CD4-positive, alpha-beta T cell treated with Interleukin-4 for 4 hours (primary cell): ENCODE measurements around the gene IQCF2.
"Not testable (repeated sequence)": the region's sequence is repeated elsewhere in the genome, so short reads cannot be mapped to it uniquely, and the experiment has no call there.

Experiments used
- DNase-seq: peaks from one replicate; pipeline ENCODE4 v3.0.0-alpha.2; 2020

The IQCF2 gene

DNA sequence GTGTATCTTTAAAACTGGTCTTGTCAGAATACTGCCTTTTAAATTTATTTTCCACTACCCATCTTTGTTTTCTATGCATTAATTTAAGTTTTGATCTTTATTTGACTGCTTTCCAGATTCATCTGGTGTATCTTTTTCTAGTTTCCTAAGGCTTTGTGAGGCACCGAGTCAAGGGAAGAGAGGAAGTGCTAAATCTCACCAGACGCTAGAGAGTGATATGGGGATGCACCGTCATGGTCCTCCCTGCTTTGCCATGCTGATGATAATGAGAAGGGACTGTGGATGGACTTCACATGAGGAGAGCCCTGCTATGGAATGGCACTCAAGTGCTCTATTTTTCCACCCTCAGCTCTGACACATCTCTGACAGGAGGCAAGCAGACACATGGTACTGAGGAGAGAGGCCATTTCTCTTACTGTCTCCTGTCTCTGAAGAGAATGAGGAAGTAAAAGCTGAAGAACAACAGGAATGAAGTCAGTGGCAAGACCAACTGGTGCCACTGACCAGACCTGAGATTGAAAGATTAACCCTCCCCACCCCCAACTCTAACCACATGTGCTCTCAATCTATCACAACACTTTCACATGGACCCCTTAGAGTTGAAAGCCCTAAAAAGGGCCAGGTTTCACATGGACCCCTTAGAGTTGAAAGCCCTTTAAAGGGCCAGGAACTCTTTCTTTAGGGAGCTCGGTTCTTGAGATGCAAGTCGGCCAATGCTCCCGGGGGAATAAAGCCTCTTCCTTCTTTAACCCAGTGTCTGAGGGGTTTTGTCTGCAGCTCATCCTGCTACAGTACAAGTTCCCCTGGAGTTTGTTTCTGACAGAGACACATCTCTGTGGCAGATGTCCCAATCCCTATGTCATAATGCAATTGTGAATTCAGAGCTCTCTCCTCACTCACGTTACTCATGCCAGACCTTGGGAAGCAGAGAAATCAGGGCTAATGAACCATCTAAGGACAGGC is at the start of gene IQCF2:
IQCF2 (plus strand) TSS at position 913 of the 963 bp plus-strand sequence. CDS start 52 bp downstream, outside the sequence.
- no peak for DNase-seq

DNA sequence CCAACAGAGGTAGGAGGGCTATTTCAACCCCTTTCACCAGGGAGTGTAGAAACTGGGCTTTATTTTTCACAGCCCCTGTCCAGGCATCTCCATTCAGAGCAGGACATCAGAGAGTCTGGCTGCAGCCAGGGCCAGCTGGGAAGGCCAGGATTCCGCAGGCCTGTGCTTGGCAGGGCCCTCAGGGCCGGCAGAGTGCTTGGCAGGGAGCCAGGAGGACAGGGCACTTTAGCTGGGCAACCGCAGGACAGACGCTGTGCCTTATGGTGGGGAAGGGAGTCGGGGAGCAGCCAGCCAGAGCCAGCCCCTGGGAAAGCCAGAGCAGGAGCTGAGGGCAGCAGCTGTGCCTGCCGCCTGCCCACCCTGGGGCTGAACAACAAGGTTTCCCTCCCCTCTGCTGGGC is 47.9 kb upstream of the IQCF2 start:
- no peak for DNase-seq

DNA sequence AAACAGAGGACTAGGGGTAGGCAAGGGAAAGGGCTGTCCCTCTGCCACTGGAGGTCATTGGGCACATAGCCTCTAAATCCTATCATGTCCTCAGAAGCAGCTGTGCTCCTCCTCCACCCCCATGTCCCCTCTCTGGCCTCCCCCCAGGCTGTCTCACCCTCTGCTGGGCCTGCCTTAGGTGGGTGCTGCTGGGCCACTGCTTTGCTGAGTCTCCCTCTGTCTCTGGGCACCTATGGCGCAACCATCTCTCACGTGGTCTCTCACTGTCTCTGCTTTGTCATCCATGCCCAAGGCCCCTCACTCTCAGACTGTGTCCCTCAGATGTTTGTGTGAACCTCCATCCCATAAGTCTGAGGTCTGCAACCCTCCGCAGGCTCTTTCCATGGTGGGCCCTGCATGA is 47.4 kb upstream of the IQCF2 start:
- no peak for DNase-seq

DNA sequence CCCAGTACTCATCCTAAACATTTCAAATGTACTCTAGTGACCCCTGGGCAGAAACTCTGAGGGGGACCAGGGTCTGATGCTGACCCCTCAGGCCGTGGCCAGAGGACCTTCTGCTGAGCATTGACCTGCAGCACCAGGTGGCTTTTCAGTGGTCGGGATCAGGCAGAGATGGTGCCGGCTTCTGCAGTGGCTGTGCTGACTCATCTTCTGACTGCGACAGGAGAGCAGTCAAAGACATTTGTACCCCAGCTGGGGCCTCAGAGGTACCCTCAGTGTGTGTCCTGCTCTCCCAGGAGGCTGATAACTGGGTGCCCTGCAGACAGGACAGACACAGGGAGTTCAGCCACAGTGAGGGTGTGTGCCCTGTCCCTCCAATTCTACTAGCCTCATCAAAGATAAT is 45.8 kb upstream of the IQCF2 start:
- DNase-seq: no peak

DNA sequence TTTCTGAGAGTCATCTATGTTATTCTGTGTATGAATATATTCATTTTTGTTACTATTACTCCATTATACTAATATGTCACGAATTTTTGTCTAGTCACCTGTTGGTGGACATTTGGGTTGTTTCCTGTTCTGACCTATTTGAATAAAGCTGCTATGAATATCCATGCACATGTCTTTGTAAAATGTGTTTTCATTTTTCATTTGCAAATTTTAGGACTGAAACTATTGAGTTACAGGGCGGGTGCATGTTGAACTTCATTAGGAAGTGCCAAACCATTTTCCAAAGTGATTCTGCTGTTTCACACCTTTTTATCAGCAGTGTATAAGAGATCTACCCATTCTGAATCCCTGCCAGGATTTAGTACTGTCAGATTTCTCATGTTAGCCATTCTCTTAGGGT is 44.7 kb upstream of the IQCF2 start:
- DNase-seq: no peak

DNA sequence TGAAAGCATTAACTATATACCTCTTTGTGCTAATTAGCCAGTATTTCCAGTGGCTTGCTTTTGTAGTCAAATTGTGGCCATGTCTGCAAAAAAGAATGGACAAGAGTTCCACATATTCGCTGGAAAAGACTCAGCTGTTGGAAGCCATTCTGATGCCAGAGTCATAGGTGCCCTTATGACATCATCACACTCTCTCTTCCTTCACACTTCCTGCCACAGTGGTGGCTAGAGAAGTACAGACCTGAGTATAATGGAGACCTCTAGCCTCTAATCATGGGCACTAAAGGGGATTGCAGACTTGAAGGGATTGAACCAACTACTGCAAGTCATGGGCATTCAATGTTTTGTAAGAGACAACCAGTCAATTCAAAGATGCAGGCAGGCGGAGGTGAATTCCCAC is 44.0 kb upstream of the IQCF2 start:
- no peak for DNase-seq

DNA sequence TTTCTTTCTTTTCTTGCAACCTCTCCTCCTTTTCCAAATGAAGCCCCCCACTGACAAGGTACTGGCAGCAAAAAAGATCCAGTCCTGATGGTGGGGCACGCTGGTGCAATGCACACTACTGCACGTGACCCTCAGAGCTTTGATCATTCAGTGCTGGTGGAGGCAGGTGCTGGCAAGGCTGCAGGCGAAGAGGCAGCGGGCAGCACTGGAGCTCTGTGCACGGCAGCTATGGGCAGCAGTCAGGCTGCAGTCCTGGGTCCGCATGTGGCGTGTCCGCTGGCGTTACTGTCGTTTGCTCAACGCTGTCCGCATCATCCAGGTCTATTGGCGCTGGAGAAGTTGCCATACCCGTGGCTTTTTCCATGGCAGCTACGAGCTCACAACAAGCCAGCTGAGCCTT is 42.3 kb upstream of the IQCF2 start:
- DNase-seq: no peak

DNA sequence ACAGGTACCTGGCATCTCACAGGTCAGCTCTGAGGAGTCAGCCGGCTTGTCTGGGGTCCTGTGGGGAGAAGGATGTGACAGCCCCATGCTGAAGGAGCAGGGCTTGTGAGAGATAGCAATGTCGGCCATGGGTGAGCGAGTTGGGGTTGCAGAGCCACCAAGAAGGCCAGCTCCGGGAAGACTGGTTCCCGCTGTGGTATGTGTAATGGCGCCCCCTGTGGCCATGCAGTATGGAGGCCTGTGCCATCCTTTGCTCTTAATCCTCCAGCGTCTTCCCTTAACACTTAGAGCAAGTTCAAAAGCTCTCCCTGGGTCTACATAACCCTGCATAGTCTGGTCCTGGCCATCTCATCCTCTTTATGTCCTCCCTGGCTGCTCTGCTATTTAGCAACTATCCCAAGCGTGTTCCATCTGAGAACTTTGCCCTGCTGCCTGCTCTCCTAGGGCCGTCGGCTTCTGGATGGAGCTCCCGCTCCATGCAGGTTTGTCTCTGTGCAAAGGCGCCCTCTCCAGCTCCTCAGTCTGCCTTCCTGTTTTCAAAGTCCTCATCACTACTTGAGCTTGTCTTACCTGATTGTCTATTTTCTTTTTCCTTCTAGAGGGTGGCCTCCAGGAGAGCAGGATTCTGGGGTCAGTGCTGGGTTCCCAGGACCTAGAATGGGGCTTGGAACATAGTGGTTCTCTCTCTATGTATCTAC is 41.6 kb upstream of the IQCF2 start:
- no peak for DNase-seq

DNA sequence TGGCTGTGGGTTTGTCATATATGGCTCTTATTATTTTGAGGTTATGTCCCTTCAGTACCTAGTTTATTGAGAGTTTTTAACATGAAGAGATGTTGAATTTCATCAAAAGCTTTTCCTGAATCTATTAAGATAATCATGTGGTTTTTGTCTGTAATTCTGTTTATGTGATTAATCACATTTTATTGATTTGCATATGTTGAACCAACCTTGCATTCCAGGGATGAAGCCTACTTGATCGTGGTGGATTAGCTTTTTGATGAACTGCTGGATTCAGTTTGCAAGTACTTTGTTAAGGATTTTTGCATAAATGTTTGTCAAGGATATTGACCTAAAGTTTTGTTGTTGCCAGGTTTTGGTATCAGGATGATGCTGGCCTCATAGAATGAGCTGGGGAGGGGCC is 33.1 kb upstream of the IQCF2 start:
- no peak for DNase-seq

DNA sequence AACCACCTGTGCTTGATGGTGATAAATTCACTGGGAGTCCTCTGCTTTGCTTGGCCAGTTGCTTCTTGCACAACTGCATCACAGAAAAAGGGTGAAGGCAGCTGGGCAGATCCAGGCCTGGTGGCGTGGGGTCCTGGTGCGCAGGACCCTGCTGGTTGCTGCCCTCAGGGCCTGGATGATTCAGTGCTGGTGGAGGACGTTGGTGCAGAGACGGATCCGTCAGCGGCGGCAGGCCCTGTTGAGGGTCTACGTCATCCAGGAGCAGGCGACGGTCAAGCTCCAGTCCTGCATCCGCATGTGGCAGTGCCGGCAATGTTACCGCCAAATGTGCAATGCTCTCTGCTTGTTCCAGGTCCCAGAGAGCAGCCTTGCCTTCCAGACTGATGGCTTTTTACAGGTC is 31.1 kb upstream of the IQCF2 start:
- DNase-seq: no peak

DNA sequence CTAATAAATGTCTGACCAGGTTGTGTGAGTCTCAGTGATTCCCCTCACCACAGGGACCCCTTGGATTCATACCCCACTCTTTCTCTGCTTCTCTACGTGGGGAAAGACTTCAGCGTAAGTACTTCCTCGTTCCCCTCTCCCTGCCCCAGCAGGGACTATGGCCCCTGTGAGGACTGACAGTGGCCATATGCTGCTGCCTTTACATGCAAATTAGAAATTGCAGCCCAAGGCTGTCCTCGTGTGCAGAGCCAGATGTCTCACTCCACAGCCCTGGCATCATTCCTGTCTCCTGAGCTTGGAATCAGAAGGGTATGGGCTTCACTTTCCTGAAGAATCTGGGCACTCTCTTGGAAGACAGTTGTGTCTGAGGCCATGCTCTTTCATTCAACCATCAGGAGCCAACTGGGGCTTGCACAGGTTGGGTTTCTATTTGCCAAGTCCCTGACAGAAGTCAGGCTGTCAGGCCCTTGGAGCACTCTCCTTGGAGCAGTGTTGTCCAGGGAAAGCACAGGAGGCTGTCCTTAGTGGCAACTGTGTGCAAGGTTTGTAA is 30.5 kb upstream of the IQCF2 start:
- DNase-seq: no peak

DNA sequence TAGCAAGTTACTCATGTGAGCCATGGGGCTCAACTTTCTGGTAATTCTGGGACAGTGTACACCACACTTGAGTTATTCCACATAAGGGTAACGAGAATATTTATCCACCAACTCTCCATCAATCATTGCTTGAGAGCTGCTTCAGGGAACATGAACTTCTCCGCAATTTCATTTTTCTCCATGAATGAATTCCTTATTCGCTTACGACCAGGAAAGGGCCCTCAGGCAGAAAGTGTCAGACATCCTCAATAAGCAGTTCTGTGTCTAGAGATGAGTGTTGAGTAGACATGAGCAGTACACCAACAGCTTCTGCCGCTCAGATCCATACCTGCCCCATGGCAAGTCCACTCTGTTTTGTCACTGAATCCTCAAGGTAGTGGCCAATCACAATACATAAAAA is 24.8 kb upstream of the IQCF2 start:
- DNase-seq: no peak

DNA sequence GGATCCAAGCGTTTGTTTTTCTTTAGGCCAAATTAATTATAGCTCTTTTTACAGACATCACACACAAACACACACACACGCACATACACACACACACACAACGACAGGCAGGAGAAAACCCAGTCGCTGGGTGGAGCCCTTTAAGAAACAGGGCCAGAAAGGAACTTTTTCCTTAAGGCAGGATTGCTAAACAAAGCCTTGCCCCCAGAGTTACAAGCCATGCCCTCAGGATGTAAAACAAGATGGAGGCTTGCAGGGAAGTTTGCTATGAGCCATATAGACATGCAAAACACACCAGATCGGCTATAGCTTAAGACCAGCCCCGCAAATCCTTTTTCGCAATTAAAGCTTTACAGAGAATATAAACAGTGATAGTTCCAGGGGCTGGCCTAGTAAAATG is 16.3 kb upstream of the IQCF2 start:
- no peak for DNase-seq

DNA sequence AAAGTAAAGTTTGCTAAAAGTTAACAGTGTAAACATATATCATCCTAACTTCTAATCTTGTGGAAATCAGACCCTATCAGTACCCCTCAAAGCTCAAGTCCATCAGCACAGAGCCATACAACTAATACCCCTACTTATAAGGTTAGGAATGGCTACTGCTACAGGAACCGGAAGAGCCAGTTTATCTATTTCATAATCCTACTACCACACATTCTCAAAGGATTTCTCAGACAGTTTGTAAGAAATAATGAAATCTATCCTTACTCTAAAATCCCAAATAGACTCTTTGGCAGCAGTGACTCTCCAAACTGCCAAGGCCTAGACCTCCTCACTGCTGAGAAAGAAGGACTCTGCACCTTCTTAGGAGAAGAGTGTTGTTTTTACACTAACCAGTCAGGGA is 6.0 kb upstream of the IQCF2 start:
- DNase-seq: not testable (repeated sequence)

DNA sequence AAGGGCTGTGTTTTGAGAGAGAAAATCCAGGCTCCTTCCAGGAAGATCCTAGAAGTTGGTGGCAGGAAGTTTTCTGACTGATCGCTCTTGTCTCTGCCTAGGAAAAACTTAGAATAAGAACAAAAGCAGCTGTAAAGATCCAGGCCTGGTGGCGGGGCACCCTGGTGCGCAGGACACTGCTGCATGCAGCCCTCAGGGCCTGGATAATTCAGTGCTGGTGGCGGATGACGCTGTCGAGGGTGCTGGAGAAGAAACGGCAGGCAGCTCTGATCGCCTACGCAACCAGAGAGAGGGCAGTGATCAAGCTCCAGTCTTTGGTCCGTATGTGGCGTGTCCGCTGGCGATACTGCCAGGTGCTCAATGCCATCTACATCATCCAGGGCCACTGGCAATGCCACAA is 1.5 kb downstream of the IQCF2 start:
- DNase-seq: no peak

DNA sequence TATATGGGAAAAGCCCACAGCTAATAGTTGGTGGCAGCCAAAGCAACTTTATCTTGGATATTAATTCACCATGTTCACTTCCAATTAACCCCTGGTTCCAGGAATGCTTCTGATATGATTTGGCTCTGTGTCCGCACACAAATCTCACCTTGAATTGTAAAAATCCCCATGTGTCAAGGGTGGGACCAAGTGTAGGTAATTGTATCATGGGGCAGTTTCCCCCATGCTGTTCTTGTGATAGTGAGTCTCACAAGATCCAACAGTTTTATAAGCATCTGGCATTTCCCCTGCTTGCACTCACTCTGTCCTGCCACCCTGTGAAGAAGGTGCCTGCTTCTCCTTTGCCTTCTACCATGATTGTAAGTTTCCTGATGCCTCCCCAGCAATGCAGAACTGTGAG is 7.5 kb downstream of the IQCF2 start:
- not testable (repeated sequence) for DNase-seq

DNA sequence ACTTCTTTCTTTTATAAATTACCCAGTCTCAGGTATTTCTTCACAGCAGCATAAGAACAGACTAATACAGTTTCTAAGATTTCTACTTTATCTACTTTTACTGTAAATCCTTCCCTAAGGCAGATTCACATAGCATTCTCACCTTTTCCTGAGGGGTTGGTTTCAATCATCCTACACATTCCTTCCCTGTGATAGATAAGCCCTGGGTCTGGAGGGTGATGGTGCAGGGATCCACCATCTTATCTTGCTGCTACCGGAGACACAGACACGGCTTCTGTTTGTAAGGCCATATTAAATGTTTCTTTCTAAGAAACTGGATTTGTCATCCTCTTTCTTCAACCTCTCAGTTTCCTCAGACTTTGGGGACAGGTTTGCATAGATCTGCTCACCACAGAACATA is 7.9 kb downstream of the IQCF2 start:
- no peak for DNase-seq

DNA sequence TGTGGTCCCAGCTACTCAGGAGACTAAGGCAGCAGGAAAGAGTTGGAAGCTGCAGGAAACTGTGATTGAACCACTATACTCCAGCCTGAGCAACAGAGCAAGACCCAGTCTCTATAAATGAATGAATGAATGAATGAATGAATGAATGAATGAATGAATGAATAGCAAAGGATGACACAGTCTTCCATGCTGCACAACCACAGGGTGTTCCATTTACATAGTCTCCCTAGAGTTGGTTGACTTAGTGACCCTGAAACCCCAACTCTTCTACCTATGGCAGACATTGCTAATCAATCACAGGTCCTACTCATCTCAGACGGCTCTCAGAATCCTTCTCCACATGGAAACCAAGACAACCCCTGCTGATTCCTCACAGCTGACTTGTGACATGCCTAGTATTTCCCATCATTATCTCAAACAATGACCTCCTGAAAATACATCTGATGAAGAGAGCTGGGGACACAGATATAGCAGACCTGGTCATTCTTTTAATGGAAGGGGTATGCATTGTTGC is 11.9 kb downstream of the IQCF2 start:
- no peak for DNase-seq

DNA sequence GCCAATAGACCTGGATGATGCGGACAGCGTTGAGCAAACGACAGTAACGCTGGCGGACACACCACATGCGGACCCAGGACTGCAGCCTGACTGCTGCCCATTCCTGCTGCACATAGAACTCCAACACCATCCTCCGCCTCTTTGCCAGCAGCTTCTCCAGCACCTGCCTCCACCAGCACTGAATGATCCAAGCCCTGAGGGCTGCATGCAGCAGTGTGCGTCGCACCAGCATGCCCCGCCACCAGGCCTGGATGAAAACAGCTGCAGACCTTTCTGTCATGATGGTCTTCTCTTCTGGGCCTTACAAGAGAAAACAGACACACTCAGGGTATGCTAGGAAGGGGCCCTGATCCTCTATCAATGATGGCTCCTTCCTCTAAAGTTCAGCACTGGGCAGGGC is 12.5 kb downstream of the IQCF2 start:
- DNase-seq: no peak

DNA sequence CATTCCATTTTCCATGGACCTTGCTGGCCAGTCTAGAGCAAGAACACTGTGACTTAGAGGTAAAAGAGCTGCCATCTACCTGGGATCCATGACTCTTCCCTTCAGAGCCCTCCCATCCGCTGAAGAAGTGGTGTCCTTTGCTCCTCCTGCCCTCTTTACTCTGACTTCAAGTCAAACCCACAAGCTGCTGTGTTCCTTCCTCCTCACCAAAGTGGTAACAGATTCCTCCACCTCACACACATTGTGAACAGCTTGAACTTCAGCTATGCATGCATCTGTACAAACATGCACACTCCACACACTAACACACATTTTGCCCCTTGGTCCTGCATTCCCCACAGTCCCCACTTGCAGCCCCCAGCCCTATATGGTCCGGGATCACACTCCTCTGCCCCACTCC is 13.0 kb downstream of the IQCF2 start:
- no peak for DNase-seq

DNA sequence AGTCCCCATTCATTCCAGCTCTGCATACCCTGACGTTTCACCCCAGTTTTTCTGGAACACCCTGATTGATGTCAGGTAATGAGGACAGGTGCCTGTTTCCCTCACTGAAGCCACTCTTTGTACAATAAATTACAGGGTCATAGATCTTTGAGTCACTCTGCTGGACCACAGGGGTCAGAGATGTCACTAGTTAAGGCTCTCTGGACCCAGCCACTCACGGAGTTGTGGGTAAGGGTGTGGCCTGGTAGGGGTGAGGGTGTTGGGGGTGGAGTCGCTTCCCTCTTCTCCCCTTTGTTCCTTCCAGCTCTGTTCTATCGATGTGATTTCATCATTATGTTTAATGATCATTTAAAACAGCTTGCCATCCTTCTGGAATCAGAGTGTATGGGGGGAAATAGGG is 13.5 kb downstream of the IQCF2 start:
- no peak for DNase-seq

DNA sequence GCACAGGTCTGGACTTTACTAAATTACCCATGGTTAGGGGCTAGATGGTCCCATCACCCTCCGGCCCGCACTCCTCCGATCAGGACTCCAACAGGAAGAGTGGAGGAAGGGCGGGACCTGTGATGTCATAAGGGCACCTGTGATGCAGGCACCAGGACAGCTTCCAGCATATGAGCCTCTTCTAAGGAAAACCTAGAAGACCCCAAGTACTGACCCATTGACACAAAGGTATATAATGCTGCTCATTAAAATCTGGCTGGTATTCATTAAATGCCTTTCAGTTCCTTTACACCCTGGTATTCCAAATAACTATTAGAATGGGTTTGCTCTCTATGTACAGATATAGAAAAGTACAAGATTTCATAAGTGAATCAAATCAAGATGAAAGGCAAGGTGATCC is 14.1 kb downstream of the IQCF2 start, which contains the start of gene IQCF5:
IQCF5 (minus strand) TSS at position 101 of the 400 bp plus-strand sequence; CDS start at position 31, 70 bp downstream.
- DNase-seq: no peak

DNA sequence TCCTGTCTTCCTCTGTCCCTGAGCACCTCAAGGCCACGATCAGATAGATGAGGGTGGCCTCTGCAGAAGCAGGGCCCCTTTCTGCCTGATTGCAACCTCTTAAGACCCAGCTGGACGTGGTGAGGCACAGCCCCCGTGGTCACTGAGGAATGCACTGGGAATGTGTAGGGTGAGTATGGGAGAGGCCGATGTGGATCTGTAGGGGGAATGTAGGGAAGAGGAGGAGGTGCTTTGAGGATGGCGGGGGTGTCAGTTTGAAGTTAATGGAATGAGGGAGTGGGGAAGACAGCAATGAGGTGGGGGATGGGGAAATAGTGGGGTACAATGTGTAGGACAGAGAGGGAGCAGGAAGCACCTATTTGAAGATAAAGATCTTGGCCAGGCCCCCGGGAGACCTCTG is 14.8 kb downstream of the IQCF2 start:
- no peak for DNase-seq

DNA sequence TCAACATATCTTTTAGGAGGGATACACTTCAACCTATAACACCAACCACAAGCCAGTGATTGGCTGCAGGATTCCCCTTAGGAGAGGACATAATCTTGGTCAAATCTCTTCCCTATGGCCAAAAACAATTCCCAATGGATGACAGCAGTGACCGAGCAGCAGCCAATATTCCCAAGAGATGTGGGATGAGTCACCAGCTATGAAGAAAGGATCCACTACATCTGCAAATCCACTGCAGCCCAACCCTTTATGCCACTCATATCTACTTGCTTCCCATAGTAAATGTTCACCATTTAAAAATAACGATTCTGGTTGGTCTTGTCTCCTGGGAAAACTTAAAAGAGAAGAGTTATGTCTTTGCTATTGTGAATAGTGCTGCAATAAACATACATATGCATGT is 18.5 kb downstream of the IQCF2 start:
- no peak for DNase-seq
